Liver (tissue), 9 donors: Measurements from ENCODE around the gene PLEKHH2. TPM values are rescaled to one million over a fixed set of nuclear protein-coding genes. Genes with fewer than 3 reads are reported as not detected.

Experiments used
- DNase-seq: peaks from one replicate; pipeline ENCODE4 v3.0.0-alpha.2; 2017; ENCODE audit warnings: low spot score
- H3K27ac ChIP-seq, 2 donors: one replicate each; pipeline ENCODE4 v1.7.0; 2013; ENCODE audit warnings: inconsistent platforms in 2 of 2, low read length in 2 of 2, control low read depth in 1 of 2, low read depth in 1 of 2, mild to moderate bottlenecking in 1 of 2
- H3K27me3 ChIP-seq, 4 donors: one replicate each; pipeline versions ENCODE4 v1.6.1 to v1.7.0; 2013; ENCODE audit warnings: low read length in 3 of 4, inconsistent platforms in 1 of 4, mild to moderate bottlenecking in 1 of 4, moderate library complexity in 1 of 4; ENCODE audit not compliant: control insufficient read depth in 4 of 4, insufficient read depth in 4 of 4
- H3K36me3 ChIP-seq, 4 donors: one replicate each; pipeline versions ENCODE4 v1.6.1 to v1.7.0; 2013; ENCODE audit warnings: low read length in 3 of 4, mild to moderate bottlenecking in 3 of 4, low read depth in 1 of 4, moderate library complexity in 1 of 4; ENCODE audit not compliant: control insufficient read depth in 4 of 4, insufficient read depth in 3 of 4
- H3K4me1 ChIP-seq, 4 donors: one replicate each; pipeline versions ENCODE4 v1.6.1 to v1.7.0; 2013; ENCODE audit warnings: low read length in 3 of 4, mild to moderate bottlenecking in 3 of 4, moderate library complexity in 1 of 4; ENCODE audit not compliant: control insufficient read depth in 4 of 4, insufficient read depth in 4 of 4
- H3K4me3 ChIP-seq, 3 donors: one replicate each; pipeline versions ENCODE4 v1.6.1 to v1.7.0; 2013; ENCODE audit warnings: low read length in 3 of 3, control low read depth in 1 of 3, low read depth in 1 of 3, mild to moderate bottlenecking in 1 of 3
- H3K9ac ChIP-seq, 2 donors: one replicate each; pipeline ENCODE4 v1.7.0; 2013; ENCODE audit warnings: low read length in 2 of 2, mild to moderate bottlenecking in 2 of 2, moderate library complexity in 2 of 2, control low read depth in 1 of 2, low read depth in 1 of 2
- H3K9me3 ChIP-seq, 4 donors: one replicate each; pipeline versions ENCODE4 v1.6.1 to v1.7.0; 2013; ENCODE audit warnings: low read length in 3 of 4; ENCODE audit not compliant: control insufficient read depth in 4 of 4
- CTCF ChIP-seq: fragments of 150-350 bp; IDR thresholded peaks from 2 replicates; pipeline ENCODE4 v1.5.1; 2017; ENCODE audit warnings: improper control_type of control experiment, low read depth, low read length; ENCODE audit not compliant: missing input control
- EGR1 ChIP-seq, 2 donors: IDR thresholded peaks; 2 replicates each; pipeline ENCODE4 v1.6.1; 2016 to 2018; ENCODE audit warnings: antibody characterized with exemption in 2 of 2, low read depth in 2 of 2
- FOXA2 ChIP-seq: IDR thresholded peaks from 2 replicates; pipeline ENCODE4 v1.6.1; 2016; ENCODE audit warnings: antibody characterized with exemption
- GABPA ChIP-seq, 2 donors: IDR thresholded peaks in 1 of 2; conservative IDR thresholded peaks in 1 of 2; 2 replicates each; pipeline ENCODE4 v1.6.1; 2016; ENCODE audit warnings: antibody characterized with exemption in 2 of 2, mild to moderate bottlenecking in 1 of 2, moderate library complexity in 1 of 2
- HNF4G ChIP-seq: IDR thresholded peaks from 2 replicates; pipeline ENCODE4 v1.6.1; 2016; ENCODE audit warnings: antibody characterized with exemption
- MAX ChIP-seq: IDR thresholded peaks from 2 replicates; pipeline ENCODE4 v1.6.1; 2016; ENCODE audit warnings: antibody characterized with exemption
- RAD21 ChIP-seq, 2 donors: IDR thresholded peaks; 2 replicates each; pipeline ENCODE4 v1.6.1; 2016; ENCODE audit warnings: antibody characterized with exemption in 2 of 2, mild to moderate bottlenecking in 2 of 2
- REST ChIP-seq: IDR thresholded peaks from 2 replicates; pipeline ENCODE4 v1.6.1; 2016; ENCODE audit warnings: antibody characterized with exemption, mild to moderate bottlenecking
- RXRA ChIP-seq, 2 donors: IDR thresholded peaks; 2 replicates each; pipeline ENCODE4 v1.6.1; 2017 to 2018; ENCODE audit warnings: antibody characterized with exemption in 2 of 2, mild to moderate bottlenecking in 1 of 2
- TAF1 ChIP-seq: conservative IDR thresholded peaks from 2 replicates; pipeline ENCODE4 v1.6.1; 2016; ENCODE audit warnings: antibody characterized with exemption, mild to moderate bottlenecking
- ZBTB33 ChIP-seq: IDR thresholded peaks from 2 replicates; pipeline ENCODE4 v1.6.1; 2016; ENCODE audit warnings: antibody characterized with exemption
- WGBS: extraction: QIAGEN DNeasy Blood & Tissue Kit; methylation state at CpG from one replicate; pipeline ENCODE4 v1.1.7; 2013; 5-methylcytosine and 5-hydroxymethylcytosine counted together
- polyA plus RNA-seq, 2 donors: library from polyadenylated mRNA; stranded (reverse) in 1 of 2; unstranded in 1 of 2; fragments of 200-250 nt in 1 of 2; fragments of >200 nt in 1 of 2; fragmentation: Nextera tagmentation in 1 of 2; extraction: Ambion mirVana in 1 of 2; gene quantifications; one replicate each; pipeline versions ENCODE4 v1.2.1 to v1.2.3, GENCODE V29; 2013 to 2015
- total RNA-seq, 2 donors: library from RNA; depleted of rRNA; stranded (reverse); fragments of >200 nt; gene quantifications; one replicate each; pipeline ENCODE4 v1.2.3, GENCODE V29; 2014
- donor health status: healthy.
- donor health status: healthy.
- donor health status: healthy.
- donor health status: healthy.
- donor health status: healthy.

Gene PLEKHH2
- total and polyA plus RNA-seq, 4 donors, result 0.51 to 3.8 (median 1.0) TPM

GRCh38 chr2:43754180-43754579 is 117.1 kb downstream of the PLEKHH2 start (continued):
- no peak for TF ChIP-seq ZBTB33

- Histone ChIP-seq H3K9me3 (no peaks in the 10 kb centered on the region), H3K4me3 (no peak overlapping the region), H3K27ac (no peak overlapping the region), H3K4me1 (no peaks in the 10 kb centered on the region), H3K36me3 (no peaks in the 10 kb centered on the region), H3K27me3 (no peaks in the 10 kb centered on the region), H3K9ac (no peak overlapping the region)
- DNase-seq, result no peak
- TF ChIP-seq RXRA (IDR thresholded peaks at IDR 0.05) (no peak), REST (no peak), RAD21 (IDR thresholded peaks at IDR 0.05) (no peak), ZBTB33 (no peak), EGR1 (IDR thresholded peaks at IDR 0.05; ENCODE audit: low read depth in 2 of 2) (no peak), HNF4G (no peak), FOXA2 (no peak), MAX (no peak), GABPA (IDR thresholded peaks at IDR 0.05 in 1 of 2, conservative IDR thresholded peaks at IDR 0.05 in 1 of 2) (no peak), TAF1 (no peak), CTCF (no peak)
- 81% methylated on average over 3 of the region's 3 CpGs for WGBS
These were observed 121.7 kb downstream of the PLEKHH2 start for GRCh38 chr2:43758739-43759138.
